SIG-M5 treated with dmso at 0.1 percent for 504 hours (cell line): ENCODE data around the gene CDR2.
"Not testable (repeated sequence)": the region's sequence is repeated elsewhere in the genome, so short reads cannot be mapped to it uniquely, and the experiment has no call there.

Experiments used
- DNase-seq: peaks from one replicate; lab custom pipeline; 2025; ENCODE audit not compliant: unreplicated experiment; lab: John Stamatoyannopoulos, UW

Gene CDR2

GRCh38 chr16:22311520-22311919 is 62.9 kb downstream of the CDR2 start:
- DNase-seq: no peak

DNA sequence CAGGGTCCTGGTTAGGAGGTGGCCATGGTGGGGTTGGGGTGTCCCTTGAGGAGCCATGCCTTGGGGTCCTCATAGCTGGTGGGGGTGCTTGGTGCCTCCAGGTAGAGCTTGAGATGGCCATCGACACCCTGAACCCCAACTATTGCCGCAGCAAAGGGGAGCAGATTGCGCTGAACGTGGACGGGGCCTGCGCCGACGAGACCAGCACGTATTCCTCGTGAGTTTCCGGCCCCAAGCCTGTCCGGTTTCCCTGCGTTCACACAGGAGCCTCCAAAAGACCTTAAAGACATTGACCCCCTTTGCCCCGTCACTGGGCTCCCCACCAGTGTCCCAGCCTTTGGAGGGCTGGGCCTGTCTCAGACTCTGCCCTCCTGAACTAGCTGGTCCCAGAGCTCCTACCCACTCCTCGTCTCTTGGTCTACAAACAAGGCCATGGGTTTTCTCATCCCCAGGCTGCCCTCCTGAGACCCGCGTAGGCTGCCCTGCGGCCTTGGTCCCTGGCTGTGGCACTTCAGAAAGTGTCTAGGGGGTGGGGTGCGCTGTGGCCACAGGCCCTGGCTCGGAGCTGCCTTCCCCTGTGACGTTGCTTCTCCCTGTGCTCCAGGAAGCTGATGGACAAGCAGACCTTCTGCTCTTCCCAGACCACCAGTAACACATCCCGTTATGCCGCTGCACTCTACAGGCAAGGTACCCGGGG is 65.4 kb downstream of the CDR2 start:
- no peak for DNase-seq

DNA sequence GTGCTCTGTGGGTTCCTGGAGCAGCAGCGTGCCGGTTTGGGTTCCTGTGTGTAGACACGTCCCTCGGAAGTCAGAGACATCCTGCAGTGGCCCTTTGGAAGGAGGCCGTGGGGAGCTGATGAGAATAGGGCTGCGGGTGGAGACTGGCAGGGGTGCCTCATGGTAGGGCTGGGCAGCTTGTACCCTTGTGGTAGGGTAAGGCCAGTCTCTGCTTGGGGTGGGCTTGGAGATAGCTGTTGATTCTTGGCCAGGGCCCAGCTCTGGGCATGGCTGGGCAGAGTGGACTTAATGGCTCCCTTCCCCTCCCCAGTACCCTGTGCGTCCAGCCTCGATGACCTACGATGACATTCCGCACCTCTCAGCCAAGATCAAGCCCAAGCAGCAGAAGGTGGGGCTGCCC is 66.6 kb downstream of the CDR2 start:
- no peak for DNase-seq

- no peak for DNase-seq
These were observed 67.6 kb downstream of the CDR2 start for GRCh38 chr16:22306788-22307187.

DNA sequence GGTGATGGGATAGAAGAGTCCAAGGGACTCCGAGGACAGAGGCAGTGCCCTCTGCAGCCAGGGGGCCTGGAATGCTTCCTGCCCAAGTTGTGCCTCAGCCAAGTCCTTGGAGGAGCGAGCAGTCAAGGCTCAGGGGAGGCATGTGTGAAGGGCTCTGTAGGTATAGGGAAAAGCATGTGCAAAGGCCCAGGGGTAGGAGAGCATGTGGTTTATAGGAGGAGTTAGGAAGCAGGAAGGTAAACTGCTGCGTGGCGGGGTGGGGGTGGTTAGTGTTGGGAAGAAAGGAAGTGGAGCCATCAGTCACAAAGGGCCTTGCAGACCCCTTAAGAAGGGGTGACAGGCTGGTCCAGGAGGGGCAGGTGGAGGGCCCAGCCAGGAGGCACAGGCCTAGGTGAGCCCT is 70.0 kb downstream of the CDR2 start:
- no peak for DNase-seq

- DNase-seq: no peak
These were observed 71.5 kb downstream of the CDR2 start for GRCh38 chr16:22302776-22303363.

GRCh38 chr16:22301423-22301822 is 73.0 kb downstream of the CDR2 start:
- DNase-seq: not testable (repeated sequence)

- DNase-seq: peak; percentile 44
These were observed 73.9 kb downstream of the CDR2 start for GRCh38 chr16:22300427-22301071.

GRCh38 chr16:22299036-22299435 is 75.4 kb downstream of the CDR2 start:
- DNase-seq: no peak

GRCh38 chr16:22297871-22298733 is 76.3 kb downstream of the CDR2 start:
- DNase-seq: peak; percentile 83

GRCh38 chr16:22297114-22297870 is 77.1 kb downstream of the CDR2 start, which contains the start of gene POLR3E:
POLR3E (plus strand) TSS chr16:22297409; CDS start chr16:22302969, 5,560 bp downstream.
- peak; percentile 89 for DNase-seq

DNA sequence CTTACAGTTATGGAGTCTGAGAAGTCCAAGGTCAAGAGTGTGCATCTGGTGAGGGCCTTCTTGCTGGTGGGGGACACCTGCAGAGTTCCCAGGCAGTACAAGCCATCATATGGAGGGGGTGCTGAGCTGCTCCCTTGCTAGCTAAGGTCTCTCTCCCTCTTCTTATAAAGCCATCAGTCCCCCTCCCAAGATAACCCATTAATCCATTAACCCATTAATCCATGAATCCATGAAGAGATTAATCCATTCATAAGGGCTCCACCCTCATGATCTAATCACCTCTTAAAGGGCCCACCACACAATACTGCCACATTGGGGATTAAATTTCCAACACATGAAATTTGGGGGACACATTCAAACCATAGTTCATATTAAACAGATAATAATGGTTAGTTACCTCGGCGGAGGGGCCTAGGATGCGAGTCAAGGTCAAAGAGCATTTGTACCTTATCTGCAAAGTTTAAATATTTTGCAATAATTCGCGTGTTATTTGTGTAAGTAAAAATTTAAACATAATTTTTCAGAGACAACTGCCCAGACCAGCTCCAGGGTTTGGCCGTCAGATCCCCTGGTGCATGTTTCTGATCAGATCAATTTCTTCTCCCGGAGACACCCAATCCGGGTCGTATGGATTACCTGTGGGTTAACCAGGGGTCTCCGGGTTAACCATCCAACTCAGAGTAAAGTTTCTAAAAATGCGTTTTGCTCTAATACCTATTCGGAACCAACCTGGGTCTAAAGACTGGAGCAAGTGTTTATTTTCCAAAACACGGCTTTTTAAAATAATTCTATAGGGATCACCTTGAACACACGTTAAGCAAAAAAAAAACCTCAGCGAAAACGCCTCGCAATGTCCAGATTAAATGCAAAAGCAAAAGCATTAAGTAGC is 78.0 kb downstream of the CDR2 start:
- no peak for DNase-seq
